ENCODE results near the gene CORIN. TPM values are rescaled to one million over a fixed set of nuclear protein-coding genes. Genes with fewer than 3 reads are reported as not detected.

The CORIN gene
- total and polyA plus RNA-seq, 2 donors (not counting 3 experiments of a cell fraction or from before 2014, with no cell fraction given) = 0.07 to 0.40 TPM

GRCh38 chr4:47736555-47736954, 101.3 kb downstream of the CORIN start:
- Histone ChIP-seq H4K20me1 (replicated peaks; ENCODE audit: control insufficient read depth, extremely low read depth, insufficient read depth, low read length) (no peaks in the 10 kb centered on the region), H3K27ac (ENCODE audit: insufficient read depth, low read depth, low read length) (no peak overlapping the region), H2AFZ (ENCODE audit: low read depth, low read length) (no peak overlapping the region), H3K27me3 (ENCODE audit: control insufficient read depth in 2 of 2, insufficient read depth in 2 of 2, low read length in 2 of 2) (peaks cover 0 to 5% of the 10 kb centered on the region in 2 experiments), H3K4me1 (ENCODE audit: control insufficient read depth, extremely low read depth, insufficient read depth, low read length) (no peaks in the 10 kb centered on the region), H3K4me3 (replicated peaks in 1 of 3; ENCODE audit: insufficient read depth in 1 of 3, low read depth in 1 of 3, low read length in 3 of 3) (no peak overlapping the region), H3K9me1 (replicated peaks; ENCODE audit: control insufficient read depth, extremely low read depth, insufficient read depth, low read length) (no peaks in the 10 kb centered on the region), H3K79me2 (ENCODE audit: control insufficient read depth, insufficient read depth, low read length) (no peaks in the 10 kb centered on the region), H3K36me3 (ENCODE audit: control insufficient read depth in 2 of 2, extremely low read depth in 1 of 2, insufficient read depth in 2 of 2, low read length in 2 of 2) (no peaks in the 10 kb centered on the region), H3K4me2 (ENCODE audit: insufficient read depth, low read length) (no peak overlapping the region), H3K9me3 (replicated peaks; ENCODE audit: control insufficient read depth, insufficient read depth, low read length) (no peaks in the 10 kb centered on the region), H3K9ac (replicated peaks; ENCODE audit: extremely low read depth, insufficient read depth, low read length) (no peak overlapping the region)
- DNase-seq (ENCODE audit: low read depth, low spot score) (no peak), FAIRE-seq (no peak)
- no TSS peak for BruUV-seq (replicated peaks)
- dilution Hi-C loops (cut with MboI; ENCODE audit: extremely low pct_ligation_motif_present, low sequenced_read_pairs) (no loop called here), intact Hi-C loops (cut with micrococcal nuclease) (no loop called here)
- ChIA-PET POLR2A (no interaction called here), CTCF (interaction anchor here (1.3 to 1.4 kb wide), 2 partner anchors 8 to 12 kb away, joined by 3 read pairs; no protein-coding TSS in a partner anchor)
- TF ChIP-seq MYC (IDR thresholded peaks at IDR 0.05; ENCODE audit: low read depth, low read length) = no peak
- no peak for TF ChIP-seq CTCF (IDR thresholded peaks at IDR 0.05; ENCODE audit: extremely low read depth in 1 of 2, insufficient read depth in 1 of 2, low read depth in 1 of 2, low read length in 2 of 2)

GRCh38 chr4:47736146-47736545, 101.7 kb downstream of the CORIN start:
- H3K4me3 ChIP-seq (replicated peaks in 1 of 3; ENCODE audit: insufficient read depth in 1 of 3, low read depth in 1 of 3, low read length in 3 of 3) = no peak overlapping the region
- H3K9ac ChIP-seq (replicated peaks; ENCODE audit: extremely low read depth, insufficient read depth, low read length) = no peak overlapping the region
- H3K9me1 ChIP-seq (replicated peaks; ENCODE audit: control insufficient read depth, extremely low read depth, insufficient read depth, low read length) = no peaks in the 10 kb centered on the region
- no peaks in the 10 kb centered on the region for H3K79me2 ChIP-seq (ENCODE audit: control insufficient read depth, insufficient read depth, low read length)
- DNase-seq (ENCODE audit: low read depth, low spot score) (no peak), FAIRE-seq (no peak)
- peaks cover 0 to 5% of the 10 kb centered on the region in 2 experiments for H3K27me3 ChIP-seq (ENCODE audit: control insufficient read depth in 2 of 2, insufficient read depth in 2 of 2, low read length in 2 of 2)
- BruUV-seq (replicated peaks) = no TSS peak
- CTCF ChIA-PET = interaction anchor here (1.3 kb wide), 1 partner anchor 11 kb away, joined by 3 read pairs; no protein-coding TSS in a partner anchor
- TF ChIP-seq JUN (IDR thresholded peaks at IDR 0.05; ENCODE audit: borderline replicate concordance, insufficient read depth, insufficient read length, low read depth) = no peak
- TF ChIP-seq FOS (IDR thresholded peaks at IDR 0.05; ENCODE audit: borderline replicate concordance, insufficient read depth, low read length) = no peak
- TF ChIP-seq EZH2 (IDR thresholded peaks at IDR 0.05; ENCODE audit: borderline replicate concordance, low read depth, low read length, severe bottlenecking) = no peak
- TF ChIP-seq POLR2A (IDR thresholded peaks at IDR 0.05; ENCODE audit: low read depth, low read length) = no peak
- TF ChIP-seq MYC (IDR thresholded peaks at IDR 0.05; ENCODE audit: low read depth, low read length) = no peak
- no peak for TF ChIP-seq POLR2AphosphoS5 (IDR thresholded peaks at IDR 0.05; ENCODE audit: insufficient read depth, low read depth, low read length)
- TF ChIP-seq, protein P1, sequence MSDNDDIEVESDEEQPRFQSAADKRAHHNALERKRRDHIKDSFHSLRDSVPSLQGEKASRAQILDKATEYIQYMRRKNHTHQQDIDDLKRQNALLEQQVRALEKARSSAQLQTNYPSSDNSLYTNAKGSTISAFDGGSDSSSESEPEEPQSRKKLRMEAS (IDR thresholded peaks at IDR 0.05; ENCODE audit: insufficient read depth, insufficient read length) = no peak
- TF ChIP-seq GATA2 (IDR thresholded peaks at IDR 0.05; ENCODE audit: insufficient read depth, insufficient read length, low read depth, low read length) = no peak
- no peak for TF ChIP-seq CTCF (IDR thresholded peaks at IDR 0.05; ENCODE audit: extremely low read depth in 1 of 2, insufficient read depth in 1 of 2, low read depth in 1 of 2, low read length in 2 of 2)
- H3K27ac ChIP-seq (ENCODE audit: insufficient read depth, low read depth, low read length) = no peak overlapping the region
- H3K4me1 ChIP-seq (ENCODE audit: control insufficient read depth, extremely low read depth, insufficient read depth, low read length) = no peaks in the 10 kb centered on the region
- dilution Hi-C loops (cut with MboI; ENCODE audit: extremely low pct_ligation_motif_present, low sequenced_read_pairs) (no loop called here), intact Hi-C loops (cut with micrococcal nuclease) (no loop called here)
- POLR2A ChIA-PET = no interaction called here
- H3K36me3 ChIP-seq (ENCODE audit: control insufficient read depth in 2 of 2, extremely low read depth in 1 of 2, insufficient read depth in 2 of 2, low read length in 2 of 2) = no peaks in the 10 kb centered on the region
- H4K20me1 ChIP-seq (replicated peaks; ENCODE audit: control insufficient read depth, extremely low read depth, insufficient read depth, low read length) = no peaks in the 10 kb centered on the region
- no peak overlapping the region for H2AFZ ChIP-seq (ENCODE audit: low read depth, low read length)
- no peak overlapping the region for H3K4me2 ChIP-seq (ENCODE audit: insufficient read depth, low read length)
- H3K9me3 ChIP-seq (replicated peaks; ENCODE audit: control insufficient read depth, insufficient read depth, low read length) = no peaks in the 10 kb centered on the region
